ENCODE measurements around the gene ITGAX.

Gene ITGAX

GRCh38 chr16:31323959-31324629 is 30.9 kb upstream of the ITGAX start:
- TF ChIP-seq CTCF (IDR thresholded peaks at IDR 0.05; ENCODE audit: insufficient read depth, low read length, poor library complexity, severe bottlenecking) (no peak), EZH2phosphoT487 (conservative IDR thresholded peaks at IDR 0.05; ENCODE audit: low read length) (no peak)
- Histone ChIP-seq H3K9me2 (replicated peaks; ENCODE audit: insufficient read depth, low read length) (no peaks in the 10 kb centered on the region), H3K4me2 (ENCODE audit: low read depth, low read length, poor library complexity, severe bottlenecking) (no peak overlapping the region), H3K27ac (ENCODE audit: low read depth, low read length) (no peak overlapping the region), H3F3A (ENCODE audit: insufficient read depth) (no peaks in the 10 kb centered on the region), H3K27me3 (ENCODE audit: low read length) (no peaks in the 10 kb centered on the region), H3K9me3 (ENCODE audit: insufficient read depth, low read length) (peaks cover 8% of the 10 kb centered on the region; the same call in 1 of the 2 replicates), H4K20me1 (ENCODE audit: low read depth, low read length) (no peaks in the 10 kb centered on the region), H3K36me3 (ENCODE audit: low read length) (no peaks in the 10 kb centered on the region), H3K4me3 (ENCODE audit: insufficient read depth, low read length, poor library complexity, severe bottlenecking) (no peak overlapping the region), H2AFZ (ENCODE audit: low read depth, low read length, severe bottlenecking) (no peak overlapping the region), H3K79me2 (ENCODE audit: insufficient read depth, low read length) (no peaks in the 10 kb centered on the region), H3K9ac (ENCODE audit: low read length) (no peak overlapping the region)

GRCh38 chr16:31325171-31325570 is 29.8 kb upstream of the ITGAX start:
- Histone ChIP-seq H3K27ac (ENCODE audit: low read depth, low read length) (no peak overlapping the region), H3K9me2 (replicated peaks; ENCODE audit: insufficient read depth, low read length) (no peaks in the 10 kb centered on the region), H2AFZ (ENCODE audit: low read depth, low read length, severe bottlenecking) (no peak overlapping the region), H3K36me3 (ENCODE audit: low read length) (no peaks in the 10 kb centered on the region), H3K4me2 (ENCODE audit: low read depth, low read length, poor library complexity, severe bottlenecking) (no peak overlapping the region), H3K27me3 (ENCODE audit: low read length) (no peaks in the 10 kb centered on the region), H3K4me3 (ENCODE audit: insufficient read depth, low read length, poor library complexity, severe bottlenecking) (no peak overlapping the region), H3F3A (ENCODE audit: insufficient read depth) (no peaks in the 10 kb centered on the region), H4K20me1 (ENCODE audit: low read depth, low read length) (no peaks in the 10 kb centered on the region), H3K9ac (ENCODE audit: low read length) (no peak overlapping the region), H3K79me2 (ENCODE audit: insufficient read depth, low read length) (no peaks in the 10 kb centered on the region), H3K9me3 (ENCODE audit: insufficient read depth, low read length) (peaks cover 8% of the 10 kb centered on the region; the same call in 1 of the 2 replicates)
- TF ChIP-seq CTCF (IDR thresholded peaks at IDR 0.05; ENCODE audit: insufficient read depth, low read length, poor library complexity, severe bottlenecking) (no peak), EZH2phosphoT487 (conservative IDR thresholded peaks at IDR 0.05; ENCODE audit: low read length) (no peak)

- H3K79me2 ChIP-seq (ENCODE audit: insufficient read depth, low read length): no peaks in the 10 kb centered on the region
- H3K9me3 ChIP-seq (ENCODE audit: insufficient read depth, low read length): peaks cover 1% of the 10 kb centered on the region; the same call in 1 of the 2 replicates
- no peak for TF ChIP-seq CTCF (IDR thresholded peaks at IDR 0.05; ENCODE audit: insufficient read depth, low read length, poor library complexity, severe bottlenecking)
- no peak overlapping the region for H3K27ac ChIP-seq (ENCODE audit: low read depth, low read length)
- H4K20me1 ChIP-seq (ENCODE audit: low read depth, low read length): no peaks in the 10 kb centered on the region
- no peak overlapping the region for H3K9ac ChIP-seq (ENCODE audit: low read length)
- H3K27me3 ChIP-seq (ENCODE audit: low read length): no peaks in the 10 kb centered on the region
- no peak overlapping the region for H3K4me2 ChIP-seq (ENCODE audit: low read depth, low read length, poor library complexity, severe bottlenecking)
- no peaks in the 10 kb centered on the region for H3K9me2 ChIP-seq (replicated peaks; ENCODE audit: insufficient read depth, low read length)
- no peak overlapping the region for H3K4me3 ChIP-seq (ENCODE audit: insufficient read depth, low read length, poor library complexity, severe bottlenecking)
- no peak overlapping the region for H2AFZ ChIP-seq (ENCODE audit: low read depth, low read length, severe bottlenecking)
- H3K36me3 ChIP-seq (ENCODE audit: low read length): no peaks in the 10 kb centered on the region
- H3F3A ChIP-seq (ENCODE audit: insufficient read depth): no peaks in the 10 kb centered on the region
These were observed 27.2 kb upstream of the ITGAX start for GRCh38 chr16:31327646-31328225.
